CD1c-positive myeloid dendritic cell (primary cell): Measurements from ENCODE around the gene LLGL1.

ENCODE experiments used
- DNase-seq: peaks from one replicate; pipeline ENCODE4 v3.0.0-alpha.2; 2016; ENCODE audit errors: extremely low spot score

LLGL1 gene

GRCh38 chr17:18229771-18230170 lies 4.3 kb downstream of the LLGL1 start:
- no peak for DNase-seq

- no peak for DNase-seq
Measured at GRCh38 chr17:18230288-18231141, 5.1 kb downstream of the LLGL1 start.

GRCh38 chr17:18231164-18231563 lies 5.7 kb downstream of the LLGL1 start:
- no peak for DNase-seq

GRCh38 chr17:18233803-18234518 lies 8.5 kb downstream of the LLGL1 start:
- no peak for DNase-seq

GRCh38 chr17:18234853-18235380 lies 9.5 kb downstream of the LLGL1 start:
- no peak for DNase-seq

GRCh38 chr17:18235743-18236256 lies 10.4 kb downstream of the LLGL1 start:
- DNase-seq = peak; percentile 63

- DNase-seq = no peak
Measured at GRCh38 chr17:18236494-18236893, 11.1 kb downstream of the LLGL1 start.

GRCh38 chr17:18237461-18237860 lies 12.0 kb downstream of the LLGL1 start:
- no peak for DNase-seq

GRCh38 chr17:18238299-18238698 lies 12.9 kb downstream of the LLGL1 start:
- DNase-seq = no peak

GRCh38 chr17:18240449-18240848 lies 15.0 kb downstream of the LLGL1 start:
- no peak for DNase-seq

- no peak for DNase-seq
Measured at GRCh38 chr17:18241229-18241871, 15.9 kb downstream of the LLGL1 start.

GRCh38 chr17:18245038-18245776 lies 19.8 kb downstream of the LLGL1 start:
- DNase-seq = no peak

- no peak for DNase-seq
Measured at GRCh38 chr17:18246109-18246725, 20.8 kb downstream of the LLGL1 start.

GRCh38 chr17:18246880-18247612 lies 21.6 kb downstream of the LLGL1 start:
- peak; percentile 46 for DNase-seq

GRCh38 chr17:18247613-18248001 lies 22.2 kb downstream of the LLGL1 start:
- DNase-seq = no peak

GRCh38 chr17:18248300-18248731 lies 22.9 kb downstream of the LLGL1 start:
- DNase-seq = peak; percentile 75

- DNase-seq = no peak
Measured at GRCh38 chr17:18248811-18249210, 23.4 kb downstream of the LLGL1 start.

GRCh38 chr17:18250259-18250658 lies 24.8 kb downstream of the LLGL1 start:
- no peak for DNase-seq

- DNase-seq = no peak
Measured at GRCh38 chr17:18250708-18251107, 25.3 kb downstream of the LLGL1 start.

- no peak for DNase-seq
Measured at GRCh38 chr17:18251204-18251603, 25.8 kb downstream of the LLGL1 start.
